ENCODE results near the gene GUCY1A2.

DNA sequence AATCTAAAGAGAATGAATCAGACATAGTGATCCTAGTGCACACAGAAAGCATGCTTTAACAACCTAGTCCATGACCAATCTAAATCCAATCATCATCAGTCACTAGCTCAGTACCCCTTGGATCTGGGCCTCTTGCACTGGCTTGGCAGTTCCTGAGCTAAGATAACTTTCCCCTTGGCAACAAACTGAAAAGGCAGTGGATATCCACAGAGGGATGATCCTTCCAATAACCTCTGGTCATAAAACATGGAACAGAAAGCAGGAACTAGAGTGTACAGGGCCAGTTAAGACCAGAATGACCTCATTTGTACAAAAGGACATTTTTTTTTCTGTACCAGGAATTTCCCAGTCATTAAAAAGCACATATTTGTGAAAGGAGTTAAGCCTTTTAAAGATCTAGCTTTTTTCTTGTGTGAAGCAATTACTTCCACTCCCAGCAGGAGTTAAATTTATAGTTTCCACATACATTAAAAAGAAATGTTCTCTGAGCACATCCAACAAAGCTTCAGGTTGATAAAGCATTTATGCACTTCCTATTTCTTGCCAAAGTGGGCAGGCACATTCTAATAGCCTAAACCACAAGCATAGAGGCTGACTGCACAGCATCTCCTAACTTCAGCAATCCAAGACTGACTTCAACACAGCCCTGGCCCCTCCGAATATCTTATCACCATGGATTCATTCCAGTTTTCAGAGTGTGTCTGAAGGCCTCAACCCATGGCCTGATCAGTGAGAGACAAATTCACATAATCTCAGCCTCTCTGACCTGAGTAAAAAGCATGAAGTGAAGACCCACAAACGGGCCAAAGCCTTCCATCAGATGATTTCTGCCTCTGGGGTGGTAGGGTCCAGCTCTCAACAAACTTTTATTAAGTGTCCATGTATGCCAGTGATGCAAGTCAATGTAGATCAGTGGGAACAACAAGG is 29.9 kb downstream of the GUCY1A2 start:
- TF ChIP-seq CTCF (IDR thresholded peaks at IDR 0.05; ENCODE audit: extremely low read depth in 1 of 2, insufficient read depth in 1 of 2, low read depth in 1 of 2, low read length in 2 of 2) (no peak), POLR2AphosphoS5 (IDR thresholded peaks at IDR 0.05; ENCODE audit: insufficient read depth, low read depth, low read length) (no peak), EZH2 (IDR thresholded peaks at IDR 0.05; ENCODE audit: borderline replicate concordance, low read depth, low read length, severe bottlenecking) (no peak), MAX (IDR thresholded peaks at IDR 0.05; ENCODE audit: insufficient read depth, insufficient read length) (no peak)
